Smooth muscle cell (in vitro differentiated cells): ENCODE data around the gene ITM2B. TPM values are rescaled to one million over a fixed set of nuclear protein-coding genes. Genes with fewer than 3 reads are reported as not detected.
A peak's percentile ranks its signal among the peaks of the same experiment; 100 is the strongest.

Source experiments
- DNase-seq: peaks from one replicate; lab custom pipeline; 2025; ENCODE audit not compliant: unreplicated experiment; lab: John Stamatoyannopoulos, UW
- H2AFZ ChIP-seq: fragments of 200-600 bp; sonication (generic); 2 replicates; pipeline ENCODE4 v1.6.0; 2016; ENCODE audit warnings: antibody characterized with exemption, low read depth, mild to moderate bottlenecking
- H3F3A ChIP-seq: fragments of 200-600 bp; sonication (generic); 2 replicates; pipeline ENCODE4 v1.6.0; 2017; ENCODE audit warnings: antibody characterized with exemption, low read depth
- H3K27ac ChIP-seq: fragments of 200-600 bp; sonication (generic); 2 replicates; pipeline ENCODE4 v1.5.1; 2016; ENCODE audit warnings: low read depth, mild to moderate bottlenecking
- H3K27me3 ChIP-seq: fragments of 200-600 bp; sonication (generic); 2 replicates; pipeline ENCODE4 v1.6.1; 2016; ENCODE audit warnings: low read depth, mild to moderate bottlenecking
- H3K36me3 ChIP-seq: fragments of 200-600 bp; sonication (generic); 2 replicates; pipeline ENCODE4 v1.5.1; 2016; ENCODE audit warnings: low read depth
- H3K4me1 ChIP-seq: fragments of 200-600 bp; sonication (generic); 2 replicates; pipeline ENCODE4 v1.5.1; 2016; ENCODE audit warnings: low read depth
- H3K4me2 ChIP-seq: fragments of 200-600 bp; sonication (generic); 2 replicates; pipeline ENCODE4 v1.6.0; 2016; ENCODE audit warnings: mild to moderate bottlenecking
- H3K4me3 ChIP-seq: fragments of 200-600 bp; sonication (generic); 2 replicates; pipeline ENCODE4 v1.5.1; 2016; ENCODE audit warnings: mild to moderate bottlenecking
- H3K79me2 ChIP-seq: fragments of 200-600 bp; sonication (generic); 2 replicates; pipeline ENCODE4 v1.6.0; 2016; ENCODE audit warnings: low read depth, mild to moderate bottlenecking
- H3K9ac ChIP-seq: fragments of 200-600 bp; sonication (generic); 2 replicates; pipeline ENCODE4 v1.6.0; 2016; ENCODE audit warnings: low read depth
- H3K9me3 ChIP-seq: fragments of 200-600 bp; sonication (generic); replicated peaks from 2 replicates; pipeline ENCODE4 v1.5.1; 2016; ENCODE audit warnings: low read depth
- H4K20me1 ChIP-seq: fragments of 200-600 bp; sonication (generic); 2 replicates; pipeline ENCODE4 v1.6.0; 2016; ENCODE audit warnings: low read depth
- WGBS: methylation state at CpG from one replicate; pipeline ENCODE4 v1.1.7; 2016; ENCODE audit warnings: low lambda C conversion rate; 5-methylcytosine and 5-hydroxymethylcytosine counted together
- polyA plus RNA-seq: library from polyadenylated mRNA; unstranded; fragments of >200 nt; fragmentation: Nextera tagmentation; extraction: Ambion mirVana; gene quantifications from 2 replicates; pipeline ENCODE4 v1.2.1, GENCODE V29; 2016
- total RNA-seq: library from RNA; depleted of rRNA; stranded (reverse); fragments of >200 nt; gene quantifications from 2 replicates; pipeline ENCODE4 v1.2.3, GENCODE V29; 2014
- TF ChIP-seq, protein P1 (sequence below): fragments of 200-600 bp; sonication (generic); IDR thresholded peaks from 2 replicates; pipeline ENCODE4 v1.5.1; 2017; ENCODE audit warnings: borderline replicate concordance, mild to moderate bottlenecking, antibody characterized with exemption; ENCODE audit not compliant: insufficient read depth, poor library complexity, severe bottlenecking

Gene ITM2B
- total and polyA plus RNA-seq, 2 experiments from 2014 or later, result 397 to 557 TPM

DNA sequence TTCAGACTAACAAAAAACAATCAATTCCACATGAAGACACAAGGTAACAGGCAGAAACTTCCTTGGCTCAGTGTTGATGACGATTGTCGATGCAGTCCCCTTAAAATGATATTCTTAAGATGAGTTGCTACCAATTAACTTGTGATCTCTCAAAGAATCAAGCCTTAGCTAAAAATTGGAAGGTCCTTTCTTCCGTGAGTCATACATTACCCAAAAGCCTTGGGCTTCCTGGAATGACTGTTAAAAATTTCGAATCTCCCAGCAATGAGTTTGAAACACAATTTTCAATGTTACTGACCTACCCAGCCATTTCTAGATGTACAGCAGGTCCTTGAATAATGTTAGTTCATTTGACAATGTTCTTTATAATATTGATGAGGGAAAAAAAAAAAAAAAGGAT, 42.5 kb downstream of the ITM2B start:
- Histone ChIP-seq H3K9ac (no peak overlapping the region), H2AFZ (no peak overlapping the region), H3K4me2 (no peak overlapping the region), H3K4me1 (no peaks in the 10 kb centered on the region), H3K36me3 (no peaks in the 10 kb centered on the region), H3K4me3 (no peak overlapping the region), H3K79me2 (no peaks in the 10 kb centered on the region), H3K9me3 (no peaks in the 10 kb centered on the region), H3K27me3 (peaks cover 20% of the 10 kb centered on the region), H3K27ac (no peak overlapping the region), H3F3A (no peaks in the 10 kb centered on the region), H4K20me1 (no peaks in the 10 kb centered on the region)
- WGBS, result 90% methylated on average over 4 of the region's 4 CpGs
- TF ChIP-seq, protein P1, sequence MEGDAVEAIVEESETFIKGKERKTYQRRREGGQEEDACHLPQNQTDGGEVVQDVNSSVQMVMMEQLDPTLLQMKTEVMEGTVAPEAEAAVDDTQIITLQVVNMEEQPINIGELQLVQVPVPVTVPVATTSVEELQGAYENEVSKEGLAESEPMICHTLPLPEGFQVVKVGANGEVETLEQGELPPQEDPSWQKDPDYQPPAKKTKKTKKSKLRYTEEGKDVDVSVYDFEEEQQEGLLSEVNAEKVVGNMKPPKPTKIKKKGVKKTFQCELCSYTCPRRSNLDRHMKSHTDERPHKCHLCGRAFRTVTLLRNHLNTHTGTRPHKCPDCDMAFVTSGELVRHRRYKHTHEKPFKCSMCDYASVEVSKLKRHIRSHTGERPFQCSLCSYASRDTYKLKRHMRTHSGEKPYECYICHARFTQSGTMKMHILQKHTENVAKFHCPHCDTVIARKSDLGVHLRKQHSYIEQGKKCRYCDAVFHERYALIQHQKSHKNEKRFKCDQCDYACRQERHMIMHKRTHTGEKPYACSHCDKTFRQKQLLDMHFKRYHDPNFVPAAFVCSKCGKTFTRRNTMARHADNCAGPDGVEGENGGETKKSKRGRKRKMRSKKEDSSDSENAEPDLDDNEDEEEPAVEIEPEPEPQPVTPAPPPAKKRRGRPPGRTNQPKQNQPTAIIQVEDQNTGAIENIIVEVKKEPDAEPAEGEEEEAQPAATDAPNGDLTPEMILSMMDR, result no peak
- DNase-seq, result no peak

DNA sequence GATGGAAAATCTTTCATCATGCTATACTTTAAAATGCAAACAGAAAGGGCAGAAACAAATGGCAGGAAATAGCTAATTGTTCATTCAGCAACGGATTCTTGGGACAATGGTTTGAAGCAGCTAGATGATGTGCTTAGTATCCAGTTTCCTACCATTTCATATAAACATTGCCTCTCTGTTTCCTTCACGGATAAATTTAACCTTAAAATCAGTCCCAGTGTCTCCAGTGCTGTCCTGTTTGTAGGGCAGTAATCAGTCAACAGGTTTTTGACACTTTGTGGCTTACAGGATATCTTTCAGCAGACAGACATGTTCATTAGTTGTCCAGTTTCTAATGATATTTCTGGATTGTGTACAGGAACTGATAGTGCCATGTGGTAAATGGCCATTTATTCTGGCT, 45.8 kb downstream of the ITM2B start:
- Histone ChIP-seq H3K4me3 (no peak overlapping the region), H4K20me1 (no peaks in the 10 kb centered on the region), H3F3A (no peaks in the 10 kb centered on the region), H2AFZ (no peak overlapping the region), H3K27ac (no peak overlapping the region), H3K9me3 (no peaks in the 10 kb centered on the region), H3K36me3 (no peaks in the 10 kb centered on the region), H3K4me2 (no peak overlapping the region), H3K27me3 (peaks cover 25% of the 10 kb centered on the region), H3K9ac (no peak overlapping the region), H3K79me2 (no peaks in the 10 kb centered on the region), H3K4me1 (no peaks in the 10 kb centered on the region)
- WGBS, result 62% methylated on average over 2 of the region's 2 CpGs
- TF ChIP-seq, protein P1, result no peak
- DNase-seq, result no peak

DNA sequence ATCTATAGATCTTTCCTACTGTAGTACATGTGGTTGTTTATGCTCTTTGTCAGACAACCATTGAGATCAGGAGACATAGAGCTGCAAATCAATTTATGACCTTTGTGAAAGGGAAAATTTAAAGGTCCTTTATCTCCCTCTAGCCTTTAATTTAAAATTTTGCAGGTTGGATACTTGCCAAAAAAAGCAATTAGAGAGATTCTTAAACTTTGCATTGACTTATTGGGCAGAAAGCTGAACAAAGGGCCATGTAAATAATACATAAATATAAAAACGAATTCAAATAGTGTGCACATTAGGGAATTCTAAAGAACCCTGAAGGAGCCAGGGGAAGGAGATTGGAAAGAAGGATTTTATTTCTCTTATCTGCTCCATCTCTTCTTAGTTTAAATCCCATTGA, 48.5 kb downstream of the ITM2B start:
- Histone ChIP-seq H2AFZ (no peak overlapping the region), H3K36me3 (no peaks in the 10 kb centered on the region), H3K4me3 (no peak overlapping the region), H3K27me3 (peaks cover 25% of the 10 kb centered on the region), H3F3A (no peaks in the 10 kb centered on the region), H3K9me3 (no peaks in the 10 kb centered on the region), H3K9ac (no peak overlapping the region), H3K4me2 (no peak overlapping the region), H4K20me1 (no peaks in the 10 kb centered on the region), H3K79me2 (no peaks in the 10 kb centered on the region), H3K4me1 (no peaks in the 10 kb centered on the region), H3K27ac (no peak overlapping the region)
- WGBS, result 91% methylated on average over 1 of the region's 1 CpG
- DNase-seq, result no peak
- TF ChIP-seq, protein P1, result no peak

DNA sequence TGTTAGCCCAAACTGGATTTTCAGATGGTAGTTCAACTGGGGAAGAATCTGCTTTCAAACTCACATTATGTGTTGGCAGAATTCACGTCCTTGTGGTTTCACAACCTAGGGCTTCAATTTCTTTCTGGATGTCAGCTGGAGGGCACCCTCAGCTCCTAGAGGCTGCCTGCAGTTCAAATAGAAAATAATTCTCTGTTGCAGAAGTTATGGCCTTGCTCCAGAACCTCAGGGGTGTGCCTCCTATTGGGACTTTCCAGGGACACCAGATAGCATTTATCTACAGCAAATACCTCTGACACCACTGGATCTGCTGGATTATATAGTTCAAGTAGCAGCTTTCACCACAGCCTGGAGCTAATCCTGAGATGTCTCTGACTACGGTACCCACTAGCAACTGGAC, 58.7 kb downstream of the ITM2B start:
- H3K36me3 ChIP-seq, result no peaks in the 10 kb centered on the region
- TF ChIP-seq, protein P1, result no peak
- H3K27me3 ChIP-seq, result peaks cover 70% of the 10 kb centered on the region
- no peaks in the 10 kb centered on the region for H3K79me2 ChIP-seq
- no peak for DNase-seq
- no peaks in the 10 kb centered on the region for H3K9me3 ChIP-seq
- H2AFZ ChIP-seq, result no peak overlapping the region
- H3K4me2 ChIP-seq, result peak overlapping the region; percentile 10
- no peaks in the 10 kb centered on the region for H4K20me1 ChIP-seq
- WGBS, result 11% methylated on average over 2 of the region's 2 CpGs
- H3F3A ChIP-seq, result no peaks in the 10 kb centered on the region
- H3K4me1 ChIP-seq, result no peaks in the 10 kb centered on the region
- H3K27ac ChIP-seq, result no peak overlapping the region
- H3K9ac ChIP-seq, result no peak overlapping the region
- no peak overlapping the region for H3K4me3 ChIP-seq
